ENCODE measurements around the gene CTSV.
A peak's percentile ranks its signal among the peaks of the same experiment; 100 is the strongest.
"Not testable (repeated sequence)": the region's sequence is repeated elsewhere in the genome, so short reads cannot be mapped to it uniquely, and the experiment has no call there.

Gene CTSV

DNA sequence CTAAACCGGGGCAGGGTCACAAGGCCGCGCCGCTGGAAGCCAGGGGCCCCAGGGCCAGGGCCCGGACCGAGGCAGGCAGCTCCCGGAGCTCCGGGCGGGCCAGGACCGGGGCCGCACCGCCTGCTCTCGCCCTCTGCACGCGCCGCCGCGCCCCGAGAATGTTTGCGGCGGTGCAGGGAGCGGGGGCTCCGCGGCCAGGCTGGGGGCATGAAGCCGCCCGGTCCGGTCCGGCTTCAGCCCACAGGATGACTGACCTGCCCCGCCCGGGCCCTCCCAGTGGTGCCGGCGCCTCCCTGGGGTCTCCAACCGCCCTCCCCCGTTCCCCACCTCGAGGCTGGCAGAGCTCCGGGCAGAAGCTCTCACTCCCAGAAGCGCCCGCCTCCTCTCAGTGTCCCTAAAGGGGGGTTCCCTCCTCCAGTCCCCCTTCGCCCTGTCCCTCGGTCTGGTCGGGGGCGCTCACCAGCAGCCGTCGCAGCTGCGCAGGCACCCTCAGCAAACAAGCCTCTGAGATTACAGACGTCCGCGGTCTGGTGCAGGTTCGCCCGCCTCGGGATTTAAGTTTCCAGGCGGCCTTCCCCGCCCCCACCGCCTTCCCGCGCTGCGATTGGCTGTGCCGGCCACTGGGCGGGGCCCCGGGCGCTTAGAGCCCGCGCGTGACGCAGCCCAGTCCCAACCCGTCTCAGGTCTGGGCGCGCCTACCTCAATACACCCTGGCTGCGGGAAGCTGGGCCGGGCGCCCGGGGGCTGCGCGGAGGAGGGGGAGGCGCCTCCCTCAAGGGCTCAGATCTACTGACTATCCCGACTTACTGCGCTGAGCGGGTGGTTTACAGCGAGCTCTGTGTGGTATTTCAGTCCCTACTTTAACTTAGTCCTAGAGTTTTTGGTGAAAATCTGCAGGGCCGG, at the start of gene CTSV:
Gene CTSV (minus strand): TSS at position 532 of the 903 bp plus-strand sequence. CDS start 1,099 bp downstream, outside the sequence.
- peak; percentile 80 for DNase-seq

DNA sequence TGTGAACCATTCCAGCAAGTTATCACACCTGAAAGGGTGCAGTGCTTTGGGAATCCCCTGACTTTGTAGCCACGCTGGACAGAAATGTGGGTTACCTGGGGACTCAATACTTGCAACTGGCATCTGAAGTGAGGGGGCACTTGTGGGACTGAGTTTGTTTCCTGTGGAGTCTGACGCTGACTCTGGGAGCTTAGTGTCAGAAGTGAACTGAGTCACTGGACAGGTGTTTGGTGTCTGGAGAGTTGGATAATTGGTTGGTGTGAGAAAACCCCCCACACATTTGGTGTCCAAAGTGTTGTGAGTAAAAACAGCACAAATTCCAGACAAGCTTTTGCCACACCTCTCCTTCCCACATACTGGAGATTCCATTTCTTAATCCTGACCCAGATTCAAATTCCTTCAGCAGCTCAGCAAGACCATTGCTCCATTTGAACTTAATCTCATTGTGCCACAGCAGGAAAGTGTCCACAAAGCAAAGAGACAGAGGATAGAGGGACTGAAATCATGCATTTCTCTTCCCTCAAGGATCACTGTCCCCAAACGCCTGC, 48.8 kb upstream of the CTSV start:
- not testable (repeated sequence) for DNase-seq

- DNase-seq, result not testable (repeated sequence)
These were observed 45.6 kb upstream of the CTSV start for GRCh38 chr9:97084562-97084991.

- no peak for DNase-seq
These were observed 39.4 kb upstream of the CTSV start for GRCh38 chr9:97078362-97078761.

DNA sequence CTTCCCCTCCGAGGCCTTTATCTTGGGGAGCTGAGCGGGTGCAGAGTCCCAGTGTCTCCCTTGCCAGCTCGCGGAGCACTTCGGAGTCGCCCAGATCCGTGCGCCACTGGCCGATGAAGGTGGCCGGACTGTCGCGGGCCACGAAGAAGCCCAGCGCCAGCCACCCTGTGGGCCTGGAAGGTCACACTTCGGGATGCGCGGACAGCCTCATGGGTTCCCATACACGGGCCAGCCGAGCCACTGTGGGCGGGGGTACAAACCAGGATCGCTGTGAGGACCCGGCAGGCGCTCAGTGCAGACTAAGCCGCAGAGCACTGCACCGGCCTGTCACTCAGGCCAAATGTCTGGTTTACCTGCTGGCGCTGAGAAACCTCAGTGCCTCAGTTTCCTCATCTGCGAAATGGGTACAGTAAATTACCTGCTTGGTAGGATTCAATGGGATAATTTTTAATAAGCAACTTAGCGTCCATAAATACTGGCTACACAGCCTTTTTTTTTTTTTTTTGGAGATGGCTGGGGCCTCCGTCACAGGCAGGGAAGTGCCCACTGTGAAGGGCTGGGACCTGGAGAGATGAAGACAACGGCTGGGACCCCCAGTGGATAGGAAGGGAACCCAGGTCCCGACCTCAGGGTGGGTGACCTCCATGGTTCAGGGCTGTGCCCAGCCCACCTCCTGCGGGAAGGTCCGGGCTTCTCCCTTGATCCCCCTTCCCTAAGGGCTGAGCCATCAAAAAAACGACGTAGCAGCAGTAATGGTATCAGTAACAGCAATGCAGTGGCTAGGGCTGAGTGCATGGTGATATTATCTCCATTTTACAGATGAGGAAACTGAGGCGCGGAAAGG, 38.7 kb upstream of the CTSV start:
- DNase-seq, result no peak

- not testable (repeated sequence) for DNase-seq
These were observed 37.9 kb upstream of the CTSV start for GRCh38 chr9:97076731-97077451.

DNA sequence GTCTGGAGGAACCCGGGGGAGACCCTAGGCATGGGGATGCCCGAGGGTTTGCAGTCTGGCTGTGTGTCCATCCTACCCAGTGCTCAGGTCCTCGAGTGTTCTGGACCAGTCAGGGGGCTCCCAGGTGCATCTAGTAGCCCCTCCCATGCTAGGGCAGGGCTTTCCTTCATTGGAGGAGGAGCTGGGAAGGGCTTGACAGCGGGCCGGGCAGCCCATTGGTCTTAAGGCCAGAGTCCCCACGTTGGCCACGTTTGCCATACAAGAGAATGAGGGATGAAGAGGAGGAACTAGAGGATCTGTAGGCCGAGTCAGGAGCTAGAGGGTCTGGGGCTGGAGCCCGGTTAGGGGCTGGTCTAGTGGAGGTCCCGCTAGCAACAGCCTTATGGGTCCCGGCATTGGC, 37.3 kb upstream of the CTSV start:
- no peak for DNase-seq

GRCh38 chr9:97075289-97075985, 36.5 kb upstream of the CTSV start:
- no peak for DNase-seq

GRCh38 chr9:97073506-97073905, 34.6 kb upstream of the CTSV start:
- no peak for DNase-seq

- DNase-seq, result no peak
These were observed 33.4 kb upstream of the CTSV start for GRCh38 chr9:97072285-97072776.

DNA sequence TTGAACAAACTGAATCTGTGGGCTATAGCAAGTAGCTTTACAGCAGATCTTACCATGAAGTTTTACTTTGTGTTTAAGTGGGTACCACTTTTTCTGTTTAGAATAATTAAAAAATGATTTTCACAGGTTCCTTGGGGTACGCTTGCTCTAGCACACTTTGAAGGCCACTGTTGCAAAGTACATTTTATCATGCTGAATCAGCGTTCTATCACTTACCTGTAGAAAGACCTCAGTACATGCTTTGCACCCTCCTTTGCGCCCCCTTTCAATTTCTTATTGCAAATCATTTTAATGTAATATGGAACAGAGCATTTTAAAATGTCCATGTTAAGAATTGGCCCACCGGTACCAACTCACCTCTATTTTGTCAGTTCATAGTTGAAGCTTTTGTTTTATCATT, 31.4 kb upstream of the CTSV start:
- not testable (repeated sequence) for DNase-seq

GRCh38 chr9:97067490-97067889, 28.5 kb upstream of the CTSV start:
- DNase-seq, result no peak

DNA sequence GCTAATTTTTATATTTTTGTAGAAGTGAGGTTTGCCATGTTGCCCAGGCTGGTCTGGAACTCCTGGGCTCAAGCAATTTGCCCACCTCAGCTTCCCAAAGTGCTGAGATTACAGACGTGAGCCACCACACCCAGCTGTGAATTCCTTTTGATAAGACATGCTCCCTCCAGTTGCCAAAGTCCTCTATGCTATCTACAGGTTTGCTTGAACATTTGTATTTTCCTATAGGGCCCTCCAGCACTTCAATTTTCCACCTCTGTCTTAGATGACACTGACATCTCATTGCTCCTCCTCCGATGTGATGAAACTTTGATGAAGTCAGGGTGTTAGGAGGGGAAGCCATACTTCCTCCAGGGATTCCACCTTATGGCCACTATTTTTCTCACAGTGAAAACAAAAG, 25.2 kb upstream of the CTSV start:
- no peak for DNase-seq

- no peak for DNase-seq
These were observed 21.9 kb upstream of the CTSV start for GRCh38 chr9:97060796-97061195.

GRCh38 chr9:97059626-97060025, 20.7 kb upstream of the CTSV start:
- no peak for DNase-seq

GRCh38 chr9:97057651-97058050, 18.7 kb upstream of the CTSV start:
- no peak for DNase-seq

GRCh38 chr9:97055891-97056290, 16.9 kb upstream of the CTSV start:
- DNase-seq, result not testable (repeated sequence)

DNA sequence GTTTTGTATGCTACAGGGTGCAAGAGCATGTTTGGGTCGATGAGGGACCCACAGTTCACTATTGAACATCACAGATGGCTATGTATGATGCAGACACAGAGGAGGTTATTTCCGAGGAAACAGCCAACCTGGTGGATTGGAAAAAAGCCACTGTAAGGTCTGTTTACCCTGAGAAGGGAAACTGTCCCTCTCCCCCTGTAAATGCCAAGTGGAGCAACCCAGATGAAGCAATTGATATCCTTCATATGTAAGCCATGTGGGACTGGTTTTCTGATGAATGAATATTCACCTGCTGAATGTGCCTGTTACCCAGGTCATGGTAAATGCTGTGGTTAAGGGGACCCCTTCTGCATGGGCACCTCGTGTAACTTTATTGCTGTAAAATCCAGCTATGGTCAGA, 14.8 kb upstream of the CTSV start:
- no peak for DNase-seq

GRCh38 chr9:97052735-97053134, 13.8 kb upstream of the CTSV start:
- no peak for DNase-seq

DNA sequence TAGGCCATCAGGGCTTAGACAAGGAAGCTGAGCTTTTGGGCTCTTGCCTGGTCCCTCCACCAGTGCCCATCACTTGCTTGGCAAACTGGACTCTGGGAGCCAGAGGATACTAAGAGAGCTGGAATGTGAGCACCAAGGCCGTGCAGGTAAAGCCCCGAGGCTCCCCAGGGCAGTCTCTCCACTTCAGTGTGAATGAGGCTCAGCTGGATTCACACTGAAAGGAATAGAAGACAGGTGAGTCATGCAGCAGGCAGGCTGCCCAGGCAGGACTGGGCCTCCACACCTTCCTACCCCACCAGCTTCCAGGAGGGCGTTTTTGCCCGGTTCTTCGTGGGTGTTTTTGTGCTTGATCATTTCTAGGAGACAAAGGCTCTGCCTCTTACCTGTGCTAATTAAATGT, 7.3 kb upstream of the CTSV start:
- DNase-seq, result no peak

DNA sequence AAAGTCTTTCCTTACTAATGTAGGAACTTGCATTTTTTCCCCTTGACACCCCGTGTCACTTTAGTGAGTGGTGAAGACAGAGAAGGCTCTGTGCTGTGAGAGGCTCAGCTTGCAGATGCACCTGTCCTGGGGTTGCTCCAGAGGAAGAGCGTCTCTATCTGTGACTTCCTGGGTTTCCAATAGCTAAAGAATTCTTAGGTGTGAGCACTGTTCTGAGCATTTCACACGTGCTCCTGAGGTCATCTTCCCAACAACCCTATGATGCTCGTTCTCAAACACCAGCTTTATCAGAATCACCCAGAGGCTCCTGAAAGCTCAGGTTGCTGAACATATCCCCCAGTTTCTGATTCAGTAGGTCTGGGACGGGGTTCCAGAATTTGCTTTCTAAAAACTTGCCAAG, 6.4 kb upstream of the CTSV start:
- no peak for DNase-seq

GRCh38 chr9:97041898-97042297, 3.0 kb upstream of the CTSV start:
- DNase-seq, result no peak

Measured in NCI-H1694 treated with DMSO at 0.1 percent for 48 hours (cell line).